ENCODE data around the gene DIP2C. TPM values are rescaled to one million over a fixed set of nuclear protein-coding genes. Genes with fewer than 3 reads are reported as not detected.

The DIP2C gene
- total and polyA plus RNA-seq, 3 donors from 2014 or later = 14.9 to 43.4 (median 30.1) TPM

- no peaks in the 10 kb centered on the region for H3K36me3 ChIP-seq (ENCODE audit: low read depth, missing control alignments)
- no peak overlapping the region for H3K27ac ChIP-seq
- no peak overlapping the region for H3K4me3 ChIP-seq
- H3K9me3 ChIP-seq = no peaks in the 10 kb centered on the region
- intact Hi-C loops (cut with DNase I; ENCODE audit: low total_unique reads) = no loop called here
- WGBS, 2 donors = 65 to 69% methylated on average over 10 of the region's 10 CpGs
- TF ChIP-seq POLR2A (IDR thresholded peaks at IDR 0.05) (no peak), CTCF (IDR thresholded peaks at IDR 0.05) (no peak)
- H3K27me3 ChIP-seq = no peaks in the 10 kb centered on the region
- no peak for DNase-seq
- no peaks in the 10 kb centered on the region for H3K4me1 ChIP-seq
These were observed 368.7 kb downstream of the DIP2C start for GRCh38 chr10:320771-321170.

GRCh38 chr10:317926-318325, 371.5 kb downstream of the DIP2C start:
- intact Hi-C loops (cut with DNase I; ENCODE audit: low total_unique reads) = no loop called here
- WGBS, 2 donors = 94 to 97% methylated on average over 12 of the region's 12 CpGs
- Histone ChIP-seq H3K27ac (no peak overlapping the region), H3K4me3 (no peak overlapping the region), H3K4me1 (no peaks in the 10 kb centered on the region), H3K36me3 (ENCODE audit: low read depth, missing control alignments) (no peaks in the 10 kb centered on the region), H3K9me3 (no peaks in the 10 kb centered on the region), H3K27me3 (no peaks in the 10 kb centered on the region)
- no peak for TF ChIP-seq CTCF (IDR thresholded peaks at IDR 0.05)
- no peak for TF ChIP-seq POLR2A (IDR thresholded peaks at IDR 0.05)
- DNase-seq = no peak

- Histone ChIP-seq H3K27ac (no peak overlapping the region), H3K4me1 (no peaks in the 10 kb centered on the region), H3K27me3 (no peaks in the 10 kb centered on the region), H3K4me3 (no peak overlapping the region), H3K36me3 (ENCODE audit: low read depth, missing control alignments) (no peaks in the 10 kb centered on the region), H3K9me3 (no peaks in the 10 kb centered on the region)
- intact Hi-C loops (cut with DNase I; ENCODE audit: low total_unique reads) = no loop called here
- no peak for DNase-seq
- TF ChIP-seq POLR2A (IDR thresholded peaks at IDR 0.05) (no peak), CTCF (IDR thresholded peaks at IDR 0.05) (no peak)
- WGBS, 2 donors = 84% methylated on average over 11 of the region's 11 CpGs
These were observed 372.1 kb downstream of the DIP2C start for GRCh38 chr10:317271-317769.

GRCh38 chr10:316390-316789, 373.1 kb downstream of the DIP2C start:
- no peak for TF ChIP-seq POLR2A (IDR thresholded peaks at IDR 0.05)
- Histone ChIP-seq H3K27me3 (no peaks in the 10 kb centered on the region), H3K9me3 (no peaks in the 10 kb centered on the region), H3K4me3 (no peak overlapping the region), H3K27ac (no peak overlapping the region), H3K36me3 (ENCODE audit: low read depth, missing control alignments) (no peaks in the 10 kb centered on the region), H3K4me1 (no peaks in the 10 kb centered on the region)
- intact Hi-C loops (cut with DNase I; ENCODE audit: low total_unique reads) = no loop called here
- DNase-seq = no peak
- WGBS, 2 donors = 86 to 94% methylated on average over 4 to 6 of the region's 6 CpGs

- no peaks in the 10 kb centered on the region for H3K9me3 ChIP-seq
- 92 to 93% methylated on average over 4 of the region's 4 CpGs for WGBS, 2 donors
- no peak overlapping the region for H3K27ac ChIP-seq
- intact Hi-C loops (cut with DNase I; ENCODE audit: low total_unique reads) = no loop called here
- H3K36me3 ChIP-seq (ENCODE audit: low read depth, missing control alignments) = no peaks in the 10 kb centered on the region
- TF ChIP-seq CTCF (IDR thresholded peaks at IDR 0.05) (no peak), POLR2A (IDR thresholded peaks at IDR 0.05) (no peak)
- H3K4me3 ChIP-seq = no peak overlapping the region
- no peaks in the 10 kb centered on the region for H3K27me3 ChIP-seq
- DNase-seq = no peak
- no peaks in the 10 kb centered on the region for H3K4me1 ChIP-seq
These were observed 374.6 kb downstream of the DIP2C start for GRCh38 chr10:314871-315270.

All from testis (tissue), 3 donors.